Activated naive CD4-positive, alpha-beta T cell (primary cell): ENCODE measurements around the gene HNRNPAB.
"Not testable (repeated sequence)": the region's sequence is repeated elsewhere in the genome, so short reads cannot be mapped to it uniquely, and the experiment has no call there.

Experiments used
- DNase-seq, 4 experiments: peaks; one replicate each; lab custom pipeline; 2025; lab: John Stamatoyannopoulos, UW

Gene HNRNPAB

DNA sequence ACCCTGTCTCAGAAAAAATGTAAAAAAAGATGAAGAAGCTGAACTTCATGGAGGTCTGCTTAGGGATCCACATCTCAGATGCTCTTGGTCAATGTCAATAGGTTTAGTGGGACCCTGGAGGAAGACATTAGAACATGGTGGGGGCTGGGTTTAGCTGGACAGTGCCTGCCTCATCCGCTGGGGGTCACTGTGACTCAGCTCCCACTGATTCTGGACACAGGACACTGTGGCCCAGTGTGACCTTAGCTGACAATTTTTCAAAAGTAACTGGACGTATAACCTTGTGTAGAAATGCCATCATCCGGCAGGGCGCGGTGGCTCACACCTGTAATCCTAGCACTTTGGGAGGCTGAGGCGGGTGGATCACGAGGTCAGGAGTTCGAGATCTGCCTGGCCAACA, 7.3 kb upstream of the HNRNPAB start:
- no peak for DNase-seq

DNA sequence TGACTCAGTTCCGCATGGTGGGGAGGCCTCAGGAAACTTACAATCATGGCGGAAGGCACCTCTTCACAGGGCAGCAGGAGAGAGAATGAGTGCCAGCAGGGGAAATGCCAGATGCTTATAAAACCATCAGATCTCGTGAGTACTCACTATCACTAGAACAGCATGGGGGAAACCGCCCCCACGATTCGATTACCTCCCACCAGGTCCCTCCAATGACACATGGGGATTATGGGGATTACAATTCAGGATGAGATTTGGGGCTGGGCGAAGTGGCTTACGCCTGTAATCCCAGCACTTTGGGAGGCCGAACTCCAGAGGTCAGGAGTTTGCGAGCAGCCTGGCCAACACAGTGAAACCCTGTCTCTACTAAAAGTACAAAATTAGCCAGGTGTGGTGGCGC, 6.2 kb upstream of the HNRNPAB start:
- not testable (repeated sequence) for DNase-seq

DNA sequence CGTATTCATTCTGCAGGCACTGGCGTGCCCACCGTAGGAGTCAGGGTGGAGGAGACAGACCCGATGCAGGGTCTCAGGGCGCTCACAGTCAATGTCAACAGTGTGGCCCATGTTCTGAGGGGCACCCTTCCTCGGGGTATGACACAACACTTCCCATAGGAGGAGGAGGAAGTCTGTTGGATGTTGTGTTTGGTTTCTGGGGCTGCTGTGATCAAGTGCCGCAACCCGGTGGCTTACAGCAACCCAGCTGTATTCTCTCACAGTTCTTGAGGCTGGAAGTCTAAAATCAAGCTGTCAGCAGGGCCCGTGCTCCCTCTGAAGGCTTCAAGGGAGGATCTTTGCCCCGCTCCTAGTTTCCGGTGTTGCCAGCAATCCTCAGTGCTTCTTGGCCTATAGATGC, 5.6 kb upstream of the HNRNPAB start:
- no peak for DNase-seq

DNA sequence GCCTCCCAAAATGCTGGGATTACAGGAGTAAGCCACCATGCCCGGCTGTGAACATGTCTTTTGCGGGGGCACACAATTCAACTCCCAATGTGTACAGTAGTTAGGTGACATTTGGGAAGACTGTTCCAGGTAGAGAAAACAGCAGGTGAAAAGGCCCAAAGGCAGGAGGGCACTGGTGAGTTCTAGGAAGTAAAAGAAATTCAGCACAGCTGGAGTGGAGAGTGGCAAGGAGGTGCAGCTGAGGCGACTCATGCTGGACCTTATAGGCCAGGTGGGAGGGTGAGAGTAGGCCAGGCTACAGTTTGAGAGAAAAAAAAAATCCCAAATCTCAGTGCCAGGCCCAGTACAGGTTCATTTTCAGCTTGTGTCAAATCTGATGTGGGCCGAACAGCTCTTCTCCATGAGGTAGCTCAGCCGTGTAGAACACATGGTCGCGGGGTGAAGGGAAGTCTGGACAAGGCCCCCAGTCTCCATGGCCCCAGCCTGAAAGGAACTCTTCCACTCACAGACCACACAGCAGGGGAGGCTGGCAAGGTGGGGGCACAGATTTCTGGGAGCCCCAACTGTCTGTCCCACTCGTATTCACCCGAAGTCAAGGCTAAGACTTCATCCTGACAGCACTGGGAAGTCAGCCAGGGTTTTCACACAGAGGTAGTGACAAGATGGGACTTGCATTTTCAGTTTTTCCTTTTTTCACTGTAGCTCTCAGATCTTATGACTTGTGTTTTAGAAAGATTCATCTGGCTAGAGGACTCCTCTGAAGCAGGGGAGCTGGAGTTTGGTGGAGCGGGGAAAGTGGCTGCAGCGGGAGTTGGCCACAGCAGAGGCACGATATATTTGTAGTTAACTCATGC, 4.5 kb upstream of the HNRNPAB start:
- no peak for DNase-seq

DNA sequence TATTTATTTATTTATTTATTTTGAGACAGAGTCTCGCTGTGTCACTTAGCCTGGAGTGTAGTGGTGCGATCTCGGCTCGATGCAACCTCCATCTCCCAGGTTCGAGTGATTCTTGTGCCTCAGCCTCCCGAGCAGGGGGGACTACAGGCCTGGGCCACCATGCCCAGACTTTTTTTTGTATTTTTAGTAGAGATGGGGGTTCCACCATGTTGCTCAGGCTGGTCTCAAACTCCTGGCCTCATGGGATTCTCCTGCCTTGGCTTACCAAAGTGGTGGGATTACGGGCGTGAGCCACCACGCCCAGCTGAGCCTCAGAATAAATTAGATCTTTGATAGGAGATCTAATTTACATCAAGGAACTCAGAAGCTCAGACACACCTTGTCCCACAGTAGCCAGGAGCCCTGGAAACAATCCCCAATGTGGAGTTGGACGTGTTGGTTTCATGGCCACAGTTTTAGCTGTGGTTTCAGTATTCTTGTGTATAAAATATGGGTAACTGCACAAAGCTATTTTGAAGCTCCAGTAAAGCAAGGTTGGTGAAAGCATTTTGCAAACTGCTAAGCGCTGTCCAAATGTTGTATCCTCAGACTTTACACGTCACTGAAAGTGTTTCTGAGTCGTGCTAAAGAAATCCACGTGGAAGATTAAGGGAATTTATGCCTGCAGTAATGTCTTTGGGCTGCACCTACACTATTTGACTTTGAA, 3.0 kb upstream of the HNRNPAB start:
- no peak for DNase-seq

DNA sequence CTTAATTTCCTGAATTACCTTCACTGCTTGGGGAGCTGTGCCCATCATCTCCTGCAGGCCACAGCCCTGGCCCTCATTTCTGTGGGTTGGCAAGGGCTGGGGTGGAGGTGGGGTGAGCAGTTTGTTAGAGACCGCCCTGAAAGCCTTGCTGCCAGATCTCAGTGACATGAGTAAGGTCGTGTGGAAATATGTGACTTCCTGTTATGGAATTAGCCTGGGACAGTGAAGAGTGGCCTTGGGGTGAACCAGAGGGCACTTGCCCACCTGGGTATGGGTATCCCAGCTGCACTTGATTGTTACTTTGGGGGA, 2.5 kb upstream of the HNRNPAB start:
- no peak for DNase-seq

DNA sequence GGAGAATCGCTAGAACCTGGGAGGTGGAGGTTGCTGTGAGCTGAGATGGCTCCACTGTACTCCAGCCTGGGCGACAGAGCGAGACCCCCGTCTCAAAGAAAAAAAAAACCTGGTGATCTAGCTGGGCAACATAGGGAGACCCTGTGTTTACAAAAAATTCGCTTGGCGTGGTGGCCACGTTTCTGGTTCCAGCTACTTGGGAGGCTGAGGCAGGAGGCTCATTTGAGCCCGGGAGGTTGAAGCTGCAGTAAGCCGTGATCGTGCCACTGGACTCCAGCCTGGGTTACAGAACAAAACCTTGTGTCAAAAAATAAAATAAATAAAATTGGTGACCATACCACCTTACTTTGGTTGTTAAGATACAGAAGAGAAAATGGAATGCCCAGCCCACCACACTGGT, 1.8 kb upstream of the HNRNPAB start:
- no peak for DNase-seq

DNA sequence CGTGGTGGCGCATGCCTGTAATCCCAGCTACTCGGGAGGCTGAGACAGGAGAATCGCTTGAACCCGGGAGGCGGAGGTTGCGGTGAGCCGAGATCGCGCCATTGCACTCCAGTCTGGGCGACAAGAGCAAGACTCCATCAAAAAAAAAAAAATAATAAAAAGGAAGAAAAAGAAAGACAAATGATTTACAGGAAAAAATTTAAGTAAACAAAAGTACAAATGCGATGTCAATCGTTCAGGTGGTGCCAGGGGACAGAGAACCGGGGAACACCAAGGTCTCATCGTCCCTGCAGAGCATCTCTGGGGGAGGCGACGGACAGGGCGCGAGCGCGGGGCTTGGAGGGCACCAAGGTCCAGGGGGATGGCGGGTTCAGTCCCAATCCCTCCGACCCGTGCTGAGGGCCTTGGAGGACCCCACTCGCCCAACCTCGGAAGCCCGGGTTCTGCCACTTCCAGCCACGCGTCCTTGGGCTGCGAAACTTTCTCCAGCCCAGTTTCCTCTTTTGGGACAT, 607 bp upstream of the HNRNPAB start:
- DNase-seq, result peak in 1 of 4 experiments; percentile 39

DNA sequence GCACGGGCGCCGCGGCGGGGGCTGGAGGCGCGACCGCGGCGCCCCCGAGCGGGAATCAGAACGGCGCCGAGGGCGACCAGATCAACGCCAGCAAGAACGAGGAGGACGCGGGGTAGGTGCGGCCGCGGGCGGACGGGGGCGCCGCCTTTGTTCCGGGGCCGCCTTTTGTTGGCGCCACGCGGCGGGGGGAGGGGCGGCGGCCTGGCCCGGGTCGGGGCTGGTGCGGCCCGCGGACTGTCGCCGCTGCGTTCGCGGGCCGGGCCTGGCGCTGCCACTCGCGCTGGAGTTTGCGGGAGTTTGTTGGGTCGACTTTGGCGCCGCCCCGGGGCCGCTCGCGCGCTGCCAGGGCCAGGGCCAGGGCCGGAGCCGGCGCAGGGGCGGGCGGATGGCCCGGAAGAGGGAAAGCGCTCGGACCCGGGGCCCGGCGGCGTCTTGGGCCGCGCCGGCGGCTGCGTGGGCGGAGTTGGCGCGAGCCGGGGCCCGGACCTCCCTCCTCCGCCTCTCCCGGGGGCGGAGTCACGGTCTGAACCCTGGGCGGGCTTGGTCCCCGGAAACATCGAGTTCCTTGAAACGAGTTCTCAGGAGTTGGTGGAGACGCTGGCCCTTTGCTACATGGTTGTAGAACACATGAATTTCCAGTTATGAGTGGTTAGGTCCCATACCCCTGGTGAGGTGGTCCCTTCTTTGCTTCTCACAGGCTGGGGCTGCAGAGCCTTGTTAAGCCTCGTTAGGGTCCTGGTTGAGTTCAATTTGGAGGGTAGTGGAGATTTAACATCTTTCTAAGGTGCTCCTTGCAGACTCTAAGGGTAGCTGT, 809 bp downstream of the HNRNPAB start:
- DNase-seq, result peak in 3 of 4 experiments; percentile 38 to 56 (median 43)

DNA sequence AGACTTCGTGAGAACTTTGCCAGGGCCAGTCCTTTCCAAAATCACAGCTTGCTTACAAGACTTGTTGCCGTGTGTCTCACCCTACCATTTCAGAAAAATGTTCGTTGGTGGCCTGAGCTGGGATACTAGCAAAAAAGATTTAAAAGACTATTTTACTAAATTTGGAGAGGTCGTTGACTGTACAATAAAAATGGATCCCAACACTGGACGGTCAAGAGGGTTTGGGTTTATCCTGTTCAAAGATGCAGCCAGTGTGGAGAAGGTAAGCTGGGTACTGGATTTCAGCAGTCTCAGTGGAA, 1.4 kb downstream of the HNRNPAB start:
- no peak for DNase-seq

DNA sequence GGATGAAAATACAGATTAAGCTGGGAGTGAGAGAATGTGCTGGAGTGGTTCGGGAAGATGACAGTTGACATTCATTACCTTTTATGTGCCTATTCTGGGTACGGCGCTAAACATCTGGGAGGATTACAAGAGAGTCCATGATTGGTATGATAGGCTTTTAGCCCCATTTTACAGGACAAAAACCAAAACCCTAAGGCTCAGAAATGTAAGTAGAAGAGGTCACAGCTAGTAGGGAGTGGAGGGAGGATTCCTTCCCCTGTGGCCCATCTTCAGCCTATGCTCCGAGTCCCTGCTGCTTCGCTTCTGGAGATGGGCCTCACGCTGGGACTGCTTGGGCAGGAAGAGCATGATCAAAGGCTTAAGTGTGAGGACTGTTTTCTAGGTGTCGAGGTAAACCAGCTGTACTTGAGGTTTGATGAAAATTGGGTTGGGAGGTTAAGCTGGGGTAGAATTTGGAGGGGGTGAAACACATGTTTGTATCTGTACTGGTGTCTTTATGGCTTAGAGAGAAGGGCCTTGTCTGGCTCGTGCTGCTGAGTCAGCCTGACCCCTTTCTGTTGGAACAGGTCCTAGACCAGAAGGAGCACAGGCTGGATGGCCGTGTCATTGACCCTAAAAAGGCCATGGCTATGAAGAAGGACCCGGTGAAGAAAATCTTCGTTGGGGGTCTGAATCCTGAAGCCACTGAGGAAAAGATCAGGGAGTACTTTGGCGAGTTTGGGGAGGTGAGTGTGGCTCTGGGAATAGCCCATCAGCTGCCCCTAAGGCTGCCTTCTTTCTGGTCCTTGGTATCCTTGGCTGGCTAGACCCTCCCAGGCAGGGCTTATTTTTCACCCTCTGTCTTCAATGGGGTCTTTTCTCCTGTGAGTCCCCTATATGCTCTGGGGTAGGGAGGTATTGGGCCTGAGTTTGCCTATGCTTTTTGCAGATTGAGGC, 2.1 kb downstream of the HNRNPAB start:
- DNase-seq, result no peak

DNA sequence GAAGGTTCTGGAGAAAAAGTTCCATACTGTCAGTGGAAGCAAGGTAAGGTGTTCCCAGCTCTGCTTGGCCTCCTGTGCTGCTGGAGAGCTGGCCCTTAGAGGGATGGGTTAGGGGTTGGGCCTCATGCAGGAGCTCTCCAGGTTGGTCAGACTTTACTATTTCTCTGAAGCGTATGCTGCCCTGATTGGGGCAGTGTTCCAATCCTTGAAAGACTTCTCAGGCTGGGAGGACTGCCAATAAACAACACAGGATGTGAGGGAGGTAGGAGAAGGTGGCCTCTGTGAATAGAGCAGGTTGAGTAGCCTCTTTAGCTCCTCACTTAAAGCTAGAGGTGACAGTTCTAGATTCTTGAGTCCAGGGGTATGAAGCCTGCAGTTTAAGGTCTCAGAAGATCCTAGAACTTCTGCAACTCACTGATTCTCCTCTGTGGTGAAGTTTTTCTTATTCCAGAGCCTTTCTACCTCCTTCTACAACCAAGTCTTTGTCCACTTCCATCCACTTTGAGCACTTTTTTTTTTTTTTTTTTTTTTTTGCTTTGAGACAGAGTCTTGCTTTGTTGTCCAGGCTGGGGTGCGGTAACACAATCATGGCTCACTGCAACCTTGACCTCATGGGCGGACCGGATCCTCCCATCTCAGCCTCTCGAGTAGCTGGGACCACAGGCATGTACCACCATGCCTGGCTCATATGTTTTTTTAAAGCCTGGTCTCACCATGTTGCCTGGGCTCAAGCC, 3.0 kb downstream of the HNRNPAB start:
- DNase-seq, result no peak

DNA sequence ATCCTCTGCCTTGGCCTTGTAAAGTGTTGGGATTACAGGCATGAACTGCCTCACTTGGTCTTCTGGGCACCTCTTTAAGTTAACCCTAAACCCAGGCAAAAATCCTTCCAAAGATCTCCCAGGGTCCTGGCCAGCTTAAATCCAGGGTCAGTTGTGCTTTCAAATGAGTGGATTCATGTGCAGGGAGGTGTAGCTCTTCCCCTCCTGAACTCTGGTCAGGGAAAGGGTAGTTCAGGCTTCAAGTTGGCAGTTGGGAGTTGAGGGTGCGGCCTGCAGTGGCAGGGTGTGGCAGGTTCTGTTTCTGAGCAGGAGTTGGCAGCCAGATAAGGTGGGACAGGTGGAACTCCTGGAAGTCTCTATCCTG, 3.6 kb downstream of the HNRNPAB start:
- no peak for DNase-seq

DNA sequence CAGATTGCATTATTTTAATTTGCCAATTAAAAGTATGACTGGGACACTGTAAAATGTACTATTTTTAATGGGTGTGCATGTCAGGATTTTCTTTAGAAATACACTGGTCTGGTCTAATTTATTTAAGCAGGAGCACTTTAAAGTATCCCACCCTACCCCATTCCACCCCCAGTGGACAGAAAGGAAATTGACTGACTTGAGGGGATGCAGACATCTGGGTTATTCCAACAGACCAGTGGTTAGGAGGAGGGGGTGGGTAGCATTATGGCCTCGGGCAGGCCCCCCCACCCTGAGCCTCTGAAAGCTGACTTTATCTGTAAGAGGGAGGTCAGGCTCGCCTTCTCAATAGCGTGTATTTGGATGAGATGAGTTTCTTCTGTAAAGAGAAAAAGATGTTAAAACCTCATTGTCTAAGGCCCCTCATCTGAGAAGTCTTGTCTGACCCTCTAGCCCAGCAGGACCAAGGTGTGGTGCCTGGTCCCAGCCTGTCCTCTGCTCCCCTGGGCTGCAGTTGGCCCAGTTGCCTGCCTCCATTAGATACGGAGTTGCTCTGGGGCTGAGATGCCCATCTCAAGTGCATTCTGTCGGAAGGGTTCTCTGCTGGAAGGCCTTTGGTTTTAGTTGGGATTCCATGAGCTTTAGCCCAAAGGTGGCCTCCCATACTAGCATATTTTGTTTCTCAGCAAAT, 4.4 kb downstream of the HNRNPAB start:
- DNase-seq, result no peak

DNA sequence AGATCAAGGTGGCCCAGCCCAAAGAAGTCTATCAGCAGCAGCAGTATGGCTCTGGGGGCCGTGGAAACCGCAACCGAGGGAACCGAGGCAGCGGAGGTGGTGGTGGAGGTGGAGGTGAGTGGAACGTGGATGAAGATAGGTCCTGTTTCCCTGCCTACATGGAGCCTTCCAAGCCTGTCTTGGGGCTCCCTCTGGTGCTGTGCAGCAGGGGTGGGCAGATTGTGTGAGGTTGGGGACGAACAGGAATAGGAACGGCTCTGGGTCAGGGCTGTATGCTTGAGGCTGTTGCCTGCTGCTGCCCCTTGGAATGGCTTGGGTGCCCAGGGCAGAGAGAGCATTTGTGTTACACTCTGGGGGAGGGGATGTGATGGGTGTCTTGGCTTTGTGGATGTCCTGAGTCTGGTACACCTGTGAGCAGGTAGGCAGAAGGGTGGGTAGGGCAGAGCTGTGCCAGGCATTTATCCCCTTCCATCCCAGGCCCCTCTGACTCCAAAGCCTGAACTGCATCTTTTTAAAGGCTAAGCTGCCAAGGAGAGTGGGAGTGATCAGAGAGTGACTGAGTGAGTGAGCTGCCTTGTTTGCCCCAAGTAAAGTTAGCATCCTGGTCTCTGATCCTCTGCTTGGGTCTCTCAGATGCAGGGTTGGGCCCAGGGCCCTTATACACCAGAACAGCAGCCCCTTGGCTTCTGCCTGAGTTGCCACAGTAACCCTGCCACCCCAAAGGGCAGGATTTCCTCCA, 5.2 kb downstream of the HNRNPAB start:
- no peak for DNase-seq

DNA sequence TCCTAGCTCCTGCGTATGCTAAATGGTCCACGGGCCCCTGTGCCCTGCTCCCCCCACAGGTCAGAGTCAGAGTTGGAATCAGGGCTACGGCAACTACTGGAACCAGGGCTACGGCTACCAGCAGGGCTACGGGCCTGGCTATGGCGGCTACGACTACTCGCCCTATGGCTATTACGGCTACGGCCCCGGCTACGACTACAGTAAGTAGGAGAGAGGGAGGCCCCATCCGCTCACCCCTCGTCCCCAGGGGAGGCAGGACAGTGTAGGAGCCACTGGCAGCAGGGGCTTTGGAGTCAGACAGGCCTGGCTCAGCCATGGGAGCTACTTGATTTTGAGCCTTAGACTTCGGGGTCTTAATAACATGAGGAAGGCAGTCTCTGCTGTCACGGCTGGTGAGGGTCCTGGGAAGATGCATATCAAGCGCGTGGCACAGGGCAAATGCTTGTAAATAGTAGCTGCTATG, 5.8 kb downstream of the HNRNPAB start:
- DNase-seq, result no peak

DNA sequence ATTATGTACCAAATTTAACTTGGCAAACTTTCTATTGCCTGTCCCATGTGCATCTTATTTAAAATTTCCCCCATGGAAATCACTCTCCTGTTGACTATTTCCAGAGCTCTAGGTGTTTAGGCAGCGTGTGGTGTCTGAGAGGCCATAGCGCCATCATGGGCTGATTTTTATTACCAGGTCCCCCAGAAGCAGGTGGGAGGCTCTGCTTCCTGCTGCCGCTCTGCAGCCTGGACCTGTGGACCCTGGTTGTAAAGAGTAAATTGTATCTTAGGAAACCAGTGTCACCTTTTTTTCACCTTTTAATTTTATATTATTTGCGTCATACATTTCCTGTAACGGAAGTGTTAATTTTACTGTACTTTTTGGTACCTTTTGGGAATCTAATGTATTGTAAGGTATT, 6.4 kb downstream of the HNRNPAB start:
- DNase-seq, result no peak

DNA sequence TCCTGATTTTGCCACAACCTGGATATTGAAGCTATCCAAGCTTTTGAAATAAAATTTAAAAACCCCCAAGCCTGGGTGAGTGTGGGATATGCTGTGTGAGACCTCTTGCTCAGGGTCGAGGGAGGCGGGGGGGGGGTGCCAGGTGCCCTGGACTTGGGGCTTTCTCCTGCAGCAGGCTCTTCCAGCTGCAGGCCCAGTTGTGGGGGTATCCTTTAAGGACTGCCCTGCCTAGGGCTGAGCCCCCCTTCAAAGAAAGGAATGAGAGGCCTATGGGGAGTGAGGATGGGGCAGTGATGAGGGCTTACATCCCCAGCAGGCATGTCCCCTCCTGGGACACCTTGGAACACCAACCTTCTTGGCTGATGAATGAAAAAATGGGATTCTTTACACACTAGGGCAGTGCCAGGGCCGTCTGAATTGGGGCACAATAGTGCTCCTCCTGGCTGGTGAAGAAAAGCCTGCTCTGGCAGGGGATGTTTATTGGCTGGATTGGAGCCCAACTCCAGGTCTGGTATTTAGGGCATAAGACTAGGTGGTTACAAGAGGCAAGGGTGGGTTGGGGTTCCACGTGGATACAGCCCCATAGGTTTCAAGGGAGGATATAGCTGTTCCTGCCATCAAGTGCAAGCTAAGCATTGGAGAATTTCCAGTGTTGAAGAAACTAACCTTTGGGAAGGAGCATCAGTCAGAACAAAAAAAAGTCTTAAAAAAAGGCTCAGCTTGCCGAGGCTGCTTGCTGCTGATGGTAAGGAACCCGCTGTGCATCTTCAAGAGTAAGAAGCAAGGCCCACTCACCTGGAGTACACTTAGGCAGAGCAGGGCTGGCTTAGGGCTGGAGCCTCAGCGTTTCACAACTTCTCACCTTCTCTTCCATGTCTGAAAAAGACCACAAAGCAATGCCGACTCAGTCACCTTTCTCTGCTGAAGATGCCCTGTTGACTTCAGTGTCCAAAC, 7.0 kb downstream of the HNRNPAB start:
- DNase-seq, result no peak
